Central memory CD4-positive, alpha-beta T cell (primary cell): Measurements from ENCODE around the gene CFD.
"Not testable (repeated sequence)": the region's sequence is repeated elsewhere in the genome, so short reads cannot be mapped to it uniquely, and the experiment has no call there.

Experiments
- DNase-seq: peaks from one replicate; pipeline ENCODE4 v3.0.0; 2022

The CFD gene

DNA sequence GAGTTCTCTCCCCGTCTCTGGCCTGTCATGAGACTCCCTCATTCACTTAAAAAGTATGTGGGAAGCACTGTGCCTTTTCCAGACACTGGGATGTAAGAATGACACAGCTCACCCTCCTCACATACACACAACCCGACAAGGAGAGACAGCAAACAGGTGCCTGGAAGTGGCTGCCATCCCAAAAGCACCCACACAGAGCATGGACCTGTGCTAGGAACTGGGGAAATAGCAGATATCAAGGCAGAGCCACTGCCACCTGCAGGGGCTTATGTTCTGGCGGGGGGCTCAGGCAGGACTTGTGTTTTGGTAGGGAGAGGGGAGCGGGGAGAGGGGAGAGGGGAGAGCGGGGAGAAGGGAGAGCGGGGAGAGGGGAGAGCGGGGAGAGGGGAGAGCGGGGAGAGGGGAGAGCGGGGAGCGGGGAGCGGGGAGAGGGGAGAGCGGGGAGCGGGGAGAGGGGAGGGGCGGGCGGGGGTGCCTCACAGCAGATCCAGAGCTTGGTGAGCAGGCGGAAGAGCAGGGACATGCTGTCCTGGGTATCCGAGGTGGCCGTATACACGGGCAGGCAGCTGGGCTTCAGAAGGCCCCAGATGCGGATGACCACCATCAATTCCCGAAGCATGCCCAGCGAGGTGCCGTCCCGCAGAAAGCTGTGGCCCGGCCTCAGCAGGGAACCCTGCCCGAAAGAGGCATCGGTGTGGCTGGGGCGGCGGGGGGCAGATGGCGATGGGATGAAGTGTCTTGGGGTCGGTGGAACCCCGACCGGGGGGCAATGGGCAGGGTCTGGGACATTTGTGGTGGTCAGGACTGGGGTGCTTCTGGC lies 12.2 kb downstream of the CFD start:
- DNase-seq, result no peak

DNA sequence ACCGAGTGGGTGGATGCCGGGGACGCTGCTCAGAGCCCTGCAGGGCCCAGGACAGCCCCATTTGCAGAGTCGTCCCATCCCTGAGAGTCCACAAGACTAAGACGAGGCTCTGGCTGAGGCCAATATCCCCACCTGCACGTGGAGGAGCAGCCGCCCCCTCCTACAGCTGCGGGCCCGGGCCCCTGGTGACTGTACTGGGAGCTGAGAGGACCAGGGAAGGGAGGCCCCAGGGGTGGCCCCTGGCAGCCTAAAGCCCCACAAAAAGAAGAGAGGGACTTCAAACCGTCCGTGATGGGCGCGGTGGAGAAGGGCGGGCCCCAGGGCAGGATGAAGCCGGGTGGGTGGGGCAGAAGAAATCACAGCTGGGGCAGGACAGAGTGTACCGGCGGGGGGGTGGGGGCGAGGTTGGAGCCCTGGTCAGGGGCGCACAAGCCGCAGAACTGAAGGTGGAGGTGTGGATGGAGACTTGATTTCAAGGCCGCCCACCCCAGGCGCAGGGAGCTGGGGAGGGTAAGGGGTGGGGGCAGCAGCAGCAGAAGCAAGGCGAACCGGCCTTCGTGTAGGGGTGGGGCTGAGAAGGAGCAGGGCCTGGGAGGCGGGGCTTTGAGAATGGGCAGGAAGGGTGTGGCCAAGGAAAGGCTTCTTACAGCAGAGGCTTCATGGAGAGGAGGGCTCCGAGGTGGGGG lies 12.9 kb downstream of the CFD start:
- DNase-seq, result peak; percentile 79

DNA sequence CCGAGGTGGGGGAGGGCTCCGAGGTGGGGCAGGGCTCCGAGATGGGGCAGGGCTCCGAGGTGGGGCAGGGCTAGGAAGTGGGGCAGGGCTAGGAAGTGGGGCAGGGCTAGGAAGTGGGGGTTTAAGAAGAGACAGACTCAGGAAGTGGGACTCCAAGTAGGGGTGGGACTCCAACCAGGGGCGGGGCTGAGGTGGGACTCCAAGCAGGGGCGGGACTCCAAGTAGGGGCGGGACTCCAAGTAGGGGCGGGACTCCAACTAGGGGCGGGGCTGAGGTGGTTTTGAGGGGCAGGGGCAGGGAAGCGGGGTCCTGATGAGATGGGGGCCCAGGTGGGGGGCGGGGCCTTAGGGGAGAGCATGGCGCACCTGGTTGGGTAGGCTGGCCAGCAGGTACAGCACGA lies 13.6 kb downstream of the CFD start:
- peak; percentile 82 for DNase-seq

DNA sequence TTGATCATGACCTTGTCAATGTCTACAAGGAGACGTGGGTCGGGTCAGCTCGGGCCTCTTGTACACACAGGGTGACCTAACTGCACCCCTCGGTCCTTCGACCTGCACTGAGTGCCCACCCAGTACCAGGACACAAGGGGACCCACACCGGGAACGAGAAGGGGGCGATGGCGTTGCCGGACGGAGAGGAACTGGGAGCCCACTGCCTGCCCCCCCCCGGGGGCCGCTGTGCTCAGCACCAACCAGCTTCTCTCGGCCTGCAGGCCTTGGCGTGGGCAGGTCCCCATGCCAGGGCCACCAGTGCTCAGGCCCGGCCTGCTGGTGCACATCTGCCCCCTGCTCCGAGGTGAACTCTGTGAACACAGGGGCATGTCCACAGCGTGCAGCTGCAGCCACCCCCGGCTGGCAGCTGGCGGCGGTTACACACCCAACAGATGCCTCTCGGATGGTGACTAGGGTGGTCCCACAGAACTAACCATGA lies 14.1 kb downstream of the CFD start:
- no peak for DNase-seq

DNA sequence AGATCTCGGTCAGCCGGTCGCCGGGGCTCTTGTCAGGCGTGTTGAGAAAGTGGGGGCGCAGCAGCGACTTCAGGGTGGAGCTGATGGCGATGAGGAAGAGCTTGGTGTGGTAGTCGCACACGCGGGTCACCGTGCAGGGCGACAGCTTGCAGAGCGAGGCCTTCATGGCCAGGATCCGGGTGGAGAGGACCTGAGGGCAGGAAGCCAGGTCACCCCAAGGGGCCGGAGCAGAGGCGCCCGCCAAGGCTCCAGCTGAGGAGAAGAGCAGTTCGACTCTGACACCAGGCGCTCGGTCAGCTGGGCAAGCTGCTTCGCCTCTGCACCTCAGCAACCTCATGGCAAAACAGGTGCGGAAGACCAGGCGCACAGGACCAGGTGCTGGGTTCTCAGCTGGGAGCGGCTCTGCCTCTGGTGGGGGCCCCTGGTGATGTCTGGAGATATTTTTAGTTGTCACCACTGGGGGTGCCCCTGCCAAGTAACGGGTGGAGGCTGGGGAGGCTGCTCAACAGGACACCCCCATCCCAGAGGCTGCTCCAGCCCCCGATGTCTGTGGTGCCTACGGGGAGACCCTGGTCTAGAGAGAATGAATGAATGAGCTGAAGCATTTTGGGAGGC lies 15.9 kb downstream of the CFD start:
- DNase-seq, result no peak

DNA sequence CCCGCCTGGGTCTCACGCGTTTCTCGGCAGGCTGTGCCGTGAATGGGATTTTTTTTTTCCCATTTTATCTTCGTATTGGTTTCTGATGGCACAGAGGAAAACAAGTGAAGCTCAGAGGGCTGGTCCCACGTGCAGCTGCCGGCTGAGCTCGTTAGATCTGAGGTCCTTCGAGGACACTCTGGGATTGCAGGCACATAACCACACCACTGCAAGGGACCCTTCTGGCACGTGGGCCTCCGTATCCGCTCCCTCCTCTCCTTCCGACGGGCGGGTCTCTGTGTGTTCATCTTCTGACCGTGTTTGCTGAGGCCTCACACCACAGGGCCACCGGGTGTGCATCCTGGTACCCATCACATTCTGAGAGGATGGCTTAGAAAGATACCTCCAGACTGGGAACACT lies 16.6 kb downstream of the CFD start:
- DNase-seq, result no peak

DNA sequence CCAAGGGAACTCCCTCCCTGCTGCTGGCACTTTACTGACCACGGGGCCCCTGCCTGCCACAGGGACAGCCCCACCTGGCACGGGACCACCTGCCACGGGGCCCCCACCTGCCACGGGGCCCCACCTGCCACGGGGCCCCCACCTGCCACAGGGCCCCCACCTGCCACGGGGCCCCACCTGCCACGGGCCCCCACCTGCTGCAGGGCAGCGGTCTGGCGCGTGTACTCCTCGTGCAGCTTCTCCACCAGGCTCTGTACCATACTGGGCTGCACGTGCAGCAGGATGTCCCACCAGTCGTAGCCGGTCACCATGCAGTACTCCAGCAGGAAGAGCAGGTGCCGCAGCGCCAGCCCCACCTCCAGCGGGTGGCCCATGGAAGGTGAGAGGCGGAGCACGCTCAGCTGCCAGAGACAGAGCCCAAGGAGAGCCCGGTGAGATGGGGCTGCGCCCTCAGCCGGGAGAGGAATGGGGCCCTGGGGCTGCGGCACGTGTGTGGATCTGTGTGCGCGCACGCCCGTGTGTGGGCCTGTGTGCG lies 17.4 kb downstream of the CFD start:
- DNase-seq, result no peak

DNA sequence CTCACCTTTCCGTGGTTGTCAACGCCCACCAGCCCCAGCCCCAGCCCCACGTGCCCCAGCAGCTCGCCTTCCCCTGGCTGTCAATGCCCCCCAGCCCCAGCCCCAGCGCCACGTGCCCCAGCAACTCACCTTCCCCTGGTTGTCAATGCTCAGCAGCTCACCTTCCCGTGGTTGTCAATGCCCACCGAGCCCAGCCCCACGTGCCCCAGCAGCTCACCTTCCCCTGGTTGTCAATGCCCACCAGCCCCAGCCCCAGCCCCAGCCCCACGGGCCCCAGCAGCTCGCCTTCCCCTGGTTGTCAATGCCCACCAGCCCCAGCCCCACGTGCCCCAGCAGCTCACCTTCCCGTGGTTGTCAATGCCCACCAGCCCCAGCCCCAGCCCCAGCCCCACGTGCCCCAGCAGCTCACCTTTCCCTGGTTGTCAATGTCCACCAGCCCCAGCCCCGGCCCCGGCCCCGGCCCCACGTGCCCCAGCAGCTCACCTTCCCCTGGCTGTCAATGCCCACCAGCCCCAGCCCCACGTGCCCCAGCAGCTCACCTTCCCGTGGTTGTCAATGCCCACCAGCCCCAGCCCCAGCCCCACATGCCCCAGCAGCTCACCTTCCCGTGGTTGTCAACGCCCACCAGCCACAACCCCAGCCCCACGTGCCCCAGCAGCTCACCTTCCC lies 18.7 kb downstream of the CFD start:
- DNase-seq, result not testable (repeated sequence)

DNA sequence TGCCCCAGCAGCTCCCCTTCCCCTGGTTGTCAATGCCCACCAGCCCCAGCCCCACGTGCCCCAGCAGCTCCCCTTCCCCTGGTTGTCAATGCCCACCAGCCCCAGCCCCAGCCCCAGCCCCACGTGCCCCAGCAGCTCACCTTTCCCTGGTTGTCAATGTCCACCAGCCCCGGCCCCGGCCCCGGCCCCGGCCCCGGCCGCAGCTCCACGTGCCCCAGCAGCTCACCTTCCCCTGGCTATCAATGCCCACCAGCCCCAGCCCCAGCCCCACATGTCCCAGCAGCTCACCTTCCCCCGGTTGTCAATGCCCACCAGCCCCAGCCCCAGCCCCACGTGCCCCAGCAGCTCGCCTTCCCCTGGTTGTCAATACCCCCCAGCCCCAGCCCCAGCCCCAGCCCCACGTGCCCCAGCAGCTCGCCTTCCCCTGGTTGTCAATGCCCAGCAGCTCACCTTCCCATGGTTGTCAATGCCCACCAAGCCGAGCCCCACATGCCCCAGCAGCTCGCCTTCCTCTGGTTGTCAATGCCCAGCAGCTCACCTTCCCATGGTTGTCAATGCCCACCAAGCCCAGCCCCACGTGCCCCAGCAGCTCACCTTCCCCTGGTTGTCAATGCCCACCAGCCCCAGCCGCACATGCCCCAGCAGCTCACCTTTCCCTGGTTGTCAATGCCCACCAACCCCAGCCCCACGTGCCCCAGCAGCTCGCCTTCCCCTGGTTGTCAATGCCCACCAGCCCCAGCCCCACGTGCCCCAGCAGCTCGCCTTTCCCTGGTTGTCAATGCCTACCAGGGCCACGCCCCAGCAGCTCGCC lies 19.5 kb downstream of the CFD start:
- not testable (repeated sequence) for DNase-seq

DNA sequence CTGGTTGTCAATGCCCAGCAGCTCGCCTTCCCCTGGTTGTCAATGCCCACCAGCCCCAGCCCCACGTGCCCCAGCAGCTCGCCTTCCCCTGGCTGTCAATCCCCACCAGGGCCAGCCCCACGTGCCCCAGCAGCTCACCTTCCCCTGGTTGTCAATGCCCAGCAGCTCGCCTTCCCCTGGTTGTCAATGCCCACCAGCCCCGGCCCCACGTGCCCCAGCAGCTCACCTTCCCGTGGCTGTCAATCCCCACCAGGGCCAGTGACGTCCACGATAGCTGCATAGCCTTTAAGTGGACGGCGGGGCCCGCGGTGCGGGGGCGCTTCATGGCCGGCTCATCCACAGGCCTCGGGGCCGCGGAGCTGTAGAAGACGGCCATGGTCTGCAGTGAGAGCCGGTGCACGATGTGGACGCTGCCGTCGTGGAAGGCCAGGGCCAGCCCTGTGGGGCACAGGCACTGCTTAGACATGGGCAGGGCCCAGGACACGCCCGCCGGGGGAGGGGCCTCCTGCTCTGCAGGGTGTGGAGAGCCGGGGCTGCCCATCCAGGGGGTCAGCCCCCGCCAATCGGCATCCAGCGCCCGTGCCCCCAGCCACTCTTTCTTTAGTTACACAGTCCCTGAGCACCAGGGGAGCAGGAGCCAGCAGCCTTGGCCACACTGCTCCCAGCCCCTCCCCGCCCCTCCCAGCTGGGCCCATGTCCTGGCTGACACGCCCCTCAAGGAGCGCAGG lies 20.4 kb downstream of the CFD start:
- no peak for DNase-seq

DNA sequence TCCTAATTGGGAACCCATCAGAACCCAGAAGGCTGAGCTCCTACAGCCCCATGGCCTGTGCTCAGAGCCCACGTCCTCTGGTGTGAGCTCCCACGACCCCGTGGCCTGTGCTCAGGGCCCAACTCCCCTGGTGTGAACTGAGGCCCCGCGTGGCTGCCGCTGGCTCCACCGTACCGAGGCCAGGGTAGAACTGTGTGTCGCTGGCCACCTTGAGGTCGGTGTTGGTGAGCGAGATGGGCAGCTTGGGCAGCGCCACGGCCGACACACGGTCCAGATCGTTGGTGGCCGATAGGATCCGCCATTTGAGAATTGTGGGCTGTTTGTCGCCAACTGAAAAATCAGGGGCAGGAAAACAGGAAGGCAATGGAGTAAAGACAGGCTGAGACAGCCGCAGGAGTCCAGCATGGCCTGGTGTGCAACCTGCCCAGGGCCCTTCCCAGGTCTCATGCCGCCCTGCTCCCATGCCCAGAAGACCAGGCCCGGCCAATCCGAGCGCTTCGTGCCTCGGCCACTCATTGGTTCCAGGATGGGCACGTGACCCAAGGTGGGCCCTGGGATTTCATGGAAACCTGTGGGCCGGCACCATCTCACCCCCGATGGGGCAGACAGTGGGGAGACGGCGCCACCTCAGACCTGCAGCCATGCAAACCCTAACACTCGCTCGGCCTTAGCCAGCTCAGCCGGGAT lies 22.1 kb downstream of the CFD start:
- DNase-seq, result no peak

DNA sequence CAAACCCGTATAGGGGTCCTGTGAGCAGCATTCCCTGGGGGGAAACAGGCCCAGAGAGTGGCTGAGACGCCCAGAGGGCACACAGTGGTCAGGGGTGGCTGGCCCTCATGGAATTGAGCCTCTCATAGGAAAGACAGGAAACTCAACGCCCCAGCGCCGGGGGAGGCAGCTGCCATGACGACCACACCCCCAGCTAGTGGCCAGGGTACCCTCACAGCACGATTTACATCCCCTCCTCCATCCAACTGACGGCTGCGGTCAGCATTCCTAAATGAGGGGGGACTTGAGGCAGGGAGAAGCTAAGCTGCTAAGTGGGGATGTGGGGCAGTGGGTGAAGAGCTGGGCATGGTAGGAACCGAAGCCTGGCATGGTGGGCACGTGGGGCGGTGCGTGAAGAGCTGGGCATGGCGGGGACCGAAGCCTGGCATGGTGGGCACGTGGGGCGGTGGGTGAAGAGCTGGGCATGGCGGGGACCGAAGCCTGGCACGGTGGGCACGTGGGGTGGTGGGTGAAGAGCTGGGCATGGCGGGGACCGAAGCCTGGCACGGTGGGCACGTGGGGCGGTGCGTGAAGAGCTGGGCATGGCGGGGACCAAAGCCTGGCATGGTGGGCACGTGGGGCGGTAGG lies 23.5 kb downstream of the CFD start:
- no peak for DNase-seq

DNA sequence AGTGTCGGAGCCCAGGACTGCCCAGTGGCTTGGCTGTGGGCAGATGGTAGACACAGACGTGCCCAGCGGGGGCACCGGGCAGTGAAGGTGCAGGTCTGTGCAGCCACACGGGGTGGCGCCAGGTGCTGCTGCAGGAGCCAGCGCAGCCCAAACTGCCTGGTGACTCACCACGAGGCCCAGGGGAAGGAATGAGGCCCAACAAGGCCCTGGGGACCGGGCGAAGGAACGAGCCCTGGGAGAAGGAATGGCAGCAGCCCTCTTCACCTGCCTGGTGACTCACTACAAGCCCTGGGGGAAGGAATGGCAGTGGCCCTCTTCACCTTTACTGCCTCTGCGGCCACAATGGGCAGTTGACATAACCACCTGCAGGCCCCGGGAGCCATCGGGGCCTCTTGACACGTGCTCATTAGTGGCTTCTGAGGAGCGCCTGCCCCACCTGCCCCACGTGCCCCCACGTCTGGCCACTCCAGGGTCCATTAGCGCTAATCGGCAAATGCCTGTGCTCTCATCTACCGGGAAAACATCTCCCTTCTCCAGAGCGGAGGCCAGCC lies 24.3 kb downstream of the CFD start:
- DNase-seq, result no peak

DNA sequence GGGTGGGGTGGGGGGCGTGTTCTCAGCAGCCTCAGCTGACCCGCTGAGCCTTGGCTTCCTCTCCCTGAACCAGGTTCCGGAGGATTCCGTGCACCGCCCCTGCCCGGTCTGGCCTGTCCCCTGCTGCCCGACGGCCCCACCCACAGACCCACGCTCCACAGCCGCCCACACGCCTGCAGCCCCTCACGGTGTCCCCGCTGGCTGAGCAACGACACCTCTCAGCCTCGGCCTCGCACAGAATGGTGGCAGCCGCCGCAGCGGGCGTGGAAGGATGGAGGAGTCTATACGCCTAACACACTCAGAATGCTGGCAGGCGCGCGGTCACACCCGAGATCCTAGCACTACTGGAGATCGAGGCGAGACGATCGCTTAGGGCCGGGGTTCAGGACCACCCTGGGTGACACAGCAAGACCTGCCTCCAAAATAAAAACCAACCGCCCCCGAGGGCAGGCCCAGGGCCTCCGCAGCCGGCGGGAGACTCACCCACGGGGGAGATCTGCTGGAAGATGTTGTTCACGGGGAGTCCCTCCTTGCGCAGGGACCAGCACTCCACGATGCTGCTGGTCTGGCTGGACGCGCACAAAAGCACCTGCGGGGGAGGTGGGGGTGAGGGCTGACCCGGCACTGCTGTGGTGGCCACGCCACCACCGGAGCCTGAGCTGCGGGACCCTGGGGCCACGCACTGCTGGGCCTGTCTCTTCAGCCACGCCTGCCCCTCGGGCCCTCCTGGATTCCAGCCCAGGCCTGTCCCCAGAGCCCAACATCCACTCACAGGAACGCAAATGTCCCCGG lies 25.2 kb downstream of the CFD start:
- DNase-seq, result no peak

DNA sequence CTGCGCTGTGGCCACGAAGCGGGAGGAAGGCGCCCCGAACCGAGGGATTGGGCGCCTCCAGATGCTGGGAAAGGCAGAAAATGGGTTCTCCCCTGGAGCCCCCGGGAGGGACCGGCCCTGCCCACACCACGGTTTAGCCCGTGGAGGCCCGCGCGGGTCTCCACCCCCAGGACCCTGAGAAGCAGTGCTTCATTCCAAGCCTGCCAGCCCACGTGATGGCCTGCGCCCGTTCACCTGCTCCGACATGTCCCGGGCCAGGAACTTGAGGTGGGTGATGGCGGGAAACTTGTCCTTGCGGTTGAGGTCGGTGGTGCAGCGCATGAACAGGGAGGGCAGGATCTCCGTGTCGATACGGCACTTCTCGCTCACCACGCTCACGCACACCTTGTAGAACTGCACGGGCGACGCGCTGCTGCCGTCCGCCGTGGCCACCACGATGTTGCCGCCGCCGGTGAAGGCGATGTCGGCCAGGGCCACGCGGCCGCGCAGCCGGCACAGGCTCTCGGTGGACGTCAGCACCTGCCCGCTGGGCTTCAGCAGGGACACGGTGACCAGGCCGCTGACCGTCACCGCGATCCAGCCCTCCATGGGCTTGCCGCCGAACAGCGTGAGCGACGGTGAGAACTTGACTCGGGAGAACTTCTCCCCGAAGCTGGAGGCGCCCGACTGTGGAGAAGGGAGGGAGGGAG lies 26.2 kb downstream of the CFD start:
- DNase-seq, result no peak

DNA sequence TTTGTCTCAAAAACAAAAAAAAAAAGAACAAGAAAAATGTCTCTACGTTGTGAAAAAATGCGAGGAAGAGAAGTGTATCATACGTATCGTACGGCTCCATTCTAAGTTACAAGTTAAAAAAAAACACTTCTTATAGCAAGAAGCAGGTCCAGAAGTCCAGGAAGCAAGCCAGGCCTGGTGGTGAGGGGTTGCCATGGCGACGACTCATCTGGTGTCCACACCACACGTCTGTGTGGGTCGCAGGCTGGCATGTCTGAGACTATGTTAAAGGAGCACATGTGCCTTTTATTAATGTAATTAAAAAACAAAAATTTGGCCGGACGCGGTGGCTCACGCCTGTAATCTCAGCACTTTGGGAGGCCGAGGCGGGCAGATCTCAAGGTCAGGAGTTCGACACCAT lies 27.6 kb downstream of the CFD start:
- DNase-seq, result no peak

DNA sequence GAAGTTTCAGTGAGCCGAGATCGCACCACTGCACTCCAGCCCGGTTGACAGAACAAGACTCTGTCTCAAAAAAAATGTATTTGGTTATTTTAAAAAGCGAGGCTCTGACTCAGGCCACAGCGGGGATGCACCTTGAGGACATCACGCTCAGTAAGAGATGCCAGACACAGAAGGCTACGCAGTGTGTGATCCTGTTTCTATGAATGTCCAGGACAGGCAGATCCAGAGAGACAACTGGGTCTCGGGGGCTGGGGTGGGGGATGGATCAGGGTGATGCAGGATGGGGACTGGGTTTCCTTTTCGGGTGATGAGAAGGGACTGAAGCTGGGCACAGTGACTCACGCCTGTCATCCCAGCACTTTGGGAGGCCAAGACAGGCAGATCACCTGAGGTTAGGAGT lies 28.1 kb downstream of the CFD start:
- no peak for DNase-seq

DNA sequence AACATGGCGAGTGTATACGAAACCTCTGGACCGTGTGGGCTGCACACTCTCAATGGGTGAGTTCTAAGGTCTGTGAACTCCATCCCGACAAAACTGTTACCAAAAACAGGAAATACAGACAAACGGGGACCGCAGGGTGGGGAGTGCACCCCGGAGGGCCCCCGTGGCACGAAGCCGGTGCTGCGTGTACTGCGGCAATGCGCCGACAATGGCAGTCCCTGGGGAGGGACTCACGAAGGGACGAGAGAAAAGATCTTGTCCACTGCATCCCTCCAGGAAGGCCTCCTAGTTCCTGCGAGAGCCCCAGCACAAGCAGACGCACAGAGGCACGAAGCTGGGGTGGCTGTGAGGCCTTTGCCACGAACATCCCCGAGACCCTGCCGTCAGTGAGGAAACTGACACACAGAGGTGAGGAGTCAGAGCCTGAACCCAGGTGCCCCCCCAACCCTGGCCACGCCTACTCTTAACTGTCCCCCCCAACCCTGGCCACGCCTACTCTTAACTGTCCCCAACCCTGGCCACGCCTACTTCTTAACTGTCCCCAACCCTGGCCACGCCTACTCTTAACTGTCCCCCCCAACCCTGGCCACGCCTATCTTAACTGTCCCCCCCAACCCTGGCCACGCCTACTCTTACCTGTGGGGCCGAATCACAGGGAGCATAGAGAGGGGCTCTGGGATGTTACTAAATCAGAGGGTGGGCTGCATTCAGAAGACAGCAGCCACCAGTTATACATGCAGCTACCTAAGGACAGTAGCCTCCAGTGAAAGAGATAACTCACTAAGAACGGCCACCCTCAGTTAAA lies 29.3 kb downstream of the CFD start:
- no peak for DNase-seq
